LoVo (cell line): ENCODE data around the gene VPS39.
A peak's percentile ranks its signal among the peaks of the same experiment; 100 is the strongest.

Source experiments
- DNase-seq: peaks from one replicate; pipeline ENCODE4 v3.0.0-alpha.2; 2016; ENCODE audit warnings: low spot score

The VPS39 gene

GRCh38 chr15:42198516-42198915, 9.6 kb downstream of the VPS39 start:
- no peak for DNase-seq

- peak; percentile 18 for DNase-seq
Measured at GRCh38 chr15:42194513-42194912, 13.6 kb downstream of the VPS39 start.

DNA sequence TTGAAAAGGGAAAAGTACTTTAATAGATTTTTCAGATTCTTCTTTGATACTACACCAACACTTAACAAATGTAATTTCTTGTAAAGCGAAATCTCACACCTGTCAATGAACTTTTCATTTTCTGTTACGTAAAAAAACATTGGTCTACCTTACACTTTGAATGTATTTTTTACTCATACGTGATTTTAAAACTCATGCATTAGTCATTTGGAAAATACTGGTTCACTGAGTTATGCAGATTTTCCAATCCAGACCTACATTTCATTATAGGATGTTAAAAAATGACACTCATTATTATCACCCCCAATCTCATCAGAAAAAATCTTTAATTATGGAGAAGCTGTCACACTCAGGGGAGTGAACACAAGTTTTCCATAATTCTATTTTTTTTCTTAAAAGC, 14.7 kb downstream of the VPS39 start:
- no peak for DNase-seq

GRCh38 chr15:42191610-42192346, 16.3 kb downstream of the VPS39 start:
- no peak for DNase-seq

GRCh38 chr15:42190370-42190769, 17.7 kb downstream of the VPS39 start:
- DNase-seq: no peak

GRCh38 chr15:42185801-42186200, 22.3 kb downstream of the VPS39 start:
- no peak for DNase-seq

- no peak for DNase-seq
Measured at GRCh38 chr15:42184736-42185135, 23.4 kb downstream of the VPS39 start.

DNA sequence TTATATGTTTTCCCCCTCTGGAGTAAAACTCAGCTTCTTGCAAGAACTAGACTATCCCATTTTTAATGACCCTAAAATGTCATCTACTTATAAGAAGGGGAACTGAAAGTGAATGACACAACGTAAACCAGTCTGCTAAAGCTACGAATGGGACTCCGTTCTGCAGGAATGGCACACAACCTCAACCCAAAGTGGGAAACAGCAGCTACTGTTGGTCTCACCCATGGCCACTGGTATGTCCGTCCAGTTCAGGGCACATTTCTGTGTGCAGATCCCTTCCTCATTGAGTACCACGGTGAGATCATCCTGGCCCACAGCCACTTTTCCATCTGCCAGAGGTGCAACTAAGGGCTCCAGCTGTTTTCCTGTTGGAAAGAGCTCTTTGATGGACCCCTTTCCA, 23.8 kb downstream of the VPS39 start:
- no peak for DNase-seq

DNA sequence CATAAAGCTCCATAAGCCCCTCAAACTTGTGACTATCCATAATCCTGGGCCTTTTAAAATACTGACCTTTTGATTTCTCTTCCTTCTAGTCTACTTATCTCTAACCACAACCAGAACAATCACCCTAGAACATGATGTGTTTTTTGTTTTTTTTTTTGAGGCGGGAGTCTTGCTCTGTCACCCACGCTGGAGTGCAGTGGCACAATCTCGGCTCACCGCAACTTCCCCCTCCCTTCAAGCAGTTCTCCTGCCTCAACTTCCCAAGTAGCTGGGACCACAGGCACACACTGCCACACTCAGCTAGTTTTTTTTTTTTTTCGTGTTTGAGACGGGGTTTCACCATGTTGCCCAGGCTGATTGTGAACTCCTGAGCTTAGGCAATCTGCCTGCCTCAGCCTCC, 25.1 kb downstream of the VPS39 start:
- no peak for DNase-seq

- DNase-seq: no peak
Measured at GRCh38 chr15:42182328-42182886, 25.7 kb downstream of the VPS39 start.

DNA sequence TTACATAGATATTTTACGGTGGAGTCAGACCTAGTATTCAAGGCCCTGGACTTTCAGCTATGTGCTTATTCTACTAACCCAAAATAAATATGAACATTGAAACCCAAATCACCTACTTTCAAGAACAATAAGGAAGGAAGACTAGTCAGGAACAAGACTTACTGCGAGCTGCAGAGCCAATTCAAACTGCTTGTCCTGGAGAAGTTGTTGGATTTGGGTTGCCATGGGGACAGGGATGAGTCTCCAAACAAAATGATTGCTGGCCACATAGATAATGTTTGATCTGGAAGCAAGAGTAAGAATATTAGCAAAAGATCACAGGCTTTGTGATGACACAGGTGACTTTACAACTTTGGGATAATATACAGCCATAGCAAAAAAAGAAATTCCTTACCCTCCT, 30.0 kb downstream of the VPS39 start:
- DNase-seq: no peak

GRCh38 chr15:42175671-42176070, 32.4 kb downstream of the VPS39 start:
- no peak for DNase-seq

DNA sequence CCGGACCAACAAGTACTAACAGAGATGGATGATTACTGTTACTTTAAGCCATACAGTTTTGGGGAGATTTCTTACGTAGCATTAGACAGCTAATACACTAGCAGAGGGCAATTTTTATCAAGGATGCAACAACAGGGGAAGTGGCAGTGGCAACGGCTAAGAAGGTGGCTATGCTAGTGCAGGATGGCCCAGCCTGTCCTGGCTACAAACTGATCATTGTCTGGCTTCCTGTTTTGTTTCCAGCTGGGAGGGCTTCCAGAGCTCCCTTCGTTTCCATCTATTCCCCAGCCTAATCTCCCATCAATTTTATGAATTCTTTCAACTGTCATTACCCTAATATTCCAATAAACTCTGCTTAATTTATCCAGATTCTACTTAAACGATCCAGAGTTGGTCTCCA, 35.6 kb downstream of the VPS39 start:
- no peak for DNase-seq

GRCh38 chr15:42171795-42172194, 36.3 kb downstream of the VPS39 start:
- no peak for DNase-seq

- DNase-seq: no peak
Measured at GRCh38 chr15:42171122-42171521, 37.0 kb downstream of the VPS39 start.

GRCh38 chr15:42166225-42166940, 41.7 kb downstream of the VPS39 start:
- DNase-seq: no peak

DNA sequence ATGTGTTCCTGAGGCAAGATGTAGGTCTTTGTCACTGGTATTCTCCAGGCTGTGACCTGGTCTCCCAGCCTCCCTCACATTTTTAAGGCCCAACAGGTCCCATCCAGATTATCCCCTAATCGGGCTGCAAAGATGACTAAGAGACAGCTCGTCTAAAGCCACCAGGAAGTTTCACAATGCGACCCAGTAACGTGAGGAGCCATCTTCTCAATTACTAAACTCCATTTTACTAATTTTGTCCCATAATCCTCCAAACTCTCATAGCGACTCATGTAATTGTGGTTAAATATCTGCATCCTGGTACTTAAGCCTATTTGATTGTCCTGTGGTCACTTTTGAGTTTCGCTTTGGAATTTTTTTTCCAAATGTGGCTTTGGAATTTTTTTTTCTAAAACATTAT, 43.0 kb downstream of the VPS39 start:
- DNase-seq: no peak

- no peak for DNase-seq
Measured at GRCh38 chr15:42163947-42164550, 44.1 kb downstream of the VPS39 start.

DNA sequence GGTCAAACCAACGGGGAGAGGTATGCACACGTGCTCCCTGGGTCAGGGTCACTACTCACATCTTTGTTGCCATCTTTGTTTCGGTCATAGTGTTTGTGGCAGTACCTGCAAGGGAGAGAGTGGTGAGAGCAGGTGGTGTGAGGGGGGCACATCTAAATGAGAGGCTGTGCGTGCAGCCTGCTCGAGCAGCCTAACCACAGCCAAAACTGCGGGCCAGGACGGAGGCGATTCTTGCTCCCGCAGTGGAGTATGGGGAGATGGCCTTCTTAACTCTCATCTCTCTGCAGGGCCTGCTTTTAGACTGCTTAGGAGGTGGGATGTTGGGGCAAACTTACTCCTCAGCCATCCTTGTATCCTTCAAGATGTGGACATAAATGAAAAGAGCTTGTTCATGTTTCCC, 44.8 kb downstream of the VPS39 start:
- DNase-seq: no peak

DNA sequence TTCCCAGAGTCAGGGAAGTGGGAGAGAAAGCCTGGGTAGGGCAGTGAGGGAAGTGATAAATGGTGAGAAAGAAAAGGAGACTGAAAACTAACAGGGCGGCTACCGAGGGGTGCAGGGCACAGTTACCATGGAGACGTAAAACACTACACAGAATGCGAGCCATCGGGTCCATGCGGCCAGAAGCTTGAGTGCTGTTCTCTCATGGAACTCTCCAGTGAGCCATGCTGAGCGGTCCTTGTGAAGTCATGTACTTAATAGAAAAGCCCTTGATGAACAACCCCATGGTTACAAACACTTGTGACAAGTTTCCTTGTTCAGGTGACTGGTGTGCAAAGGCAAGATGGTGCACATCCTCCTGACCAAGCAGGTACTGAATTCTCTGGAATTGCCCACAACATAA, 48.0 kb downstream of the VPS39 start:
- DNase-seq: no peak

GRCh38 chr15:42159381-42160015, 48.6 kb downstream of the VPS39 start:
- DNase-seq: no peak

GRCh38 chr15:42158941-42159340, 49.2 kb downstream of the VPS39 start:
- no peak for DNase-seq
